ENCODE data around the gene PPFIA2.
"Not testable (repeated sequence)": the region's sequence is repeated elsewhere in the genome, so short reads cannot be mapped to it uniquely, and the experiment has no call there.

The PPFIA2 gene

DNA sequence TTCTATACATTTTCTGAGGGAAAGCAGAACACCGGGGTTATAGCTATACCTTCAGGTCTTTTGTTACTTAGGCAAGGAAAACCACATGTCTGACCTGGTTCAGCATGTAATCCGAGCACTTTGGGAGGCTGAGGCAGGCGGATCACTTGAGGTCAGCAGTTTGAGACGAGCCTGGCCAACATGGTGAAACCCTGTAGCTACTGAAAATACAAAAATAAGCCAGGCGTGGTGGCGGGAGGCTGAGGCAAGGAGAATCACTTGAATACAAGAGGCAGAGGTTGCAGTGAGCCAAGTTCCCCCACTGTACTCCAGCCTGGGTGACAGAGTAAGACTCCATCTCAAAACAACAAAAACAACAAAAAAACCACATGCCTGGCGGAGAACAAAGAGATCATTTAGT, 503.7 kb downstream of the PPFIA2 start:
- DNase-seq = no peak

DNA sequence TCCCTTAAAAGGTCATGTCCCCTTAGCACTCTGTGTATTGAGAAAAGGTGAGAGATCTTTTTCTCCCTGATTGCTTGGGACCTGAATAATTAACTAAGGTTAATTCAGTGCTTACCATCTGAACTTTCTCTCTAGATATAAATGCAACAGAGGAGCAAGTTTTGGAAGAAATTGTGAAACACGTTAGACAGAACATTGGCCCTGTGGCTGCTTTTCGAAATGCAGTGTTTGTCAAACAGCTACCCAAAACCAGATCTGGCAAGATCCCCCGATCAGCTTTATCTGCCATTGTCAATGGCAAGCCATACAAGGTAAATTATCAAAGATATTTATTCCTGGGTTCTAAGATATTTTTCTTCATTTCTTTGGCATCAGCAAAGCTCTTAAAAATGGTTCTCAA, 505.8 kb downstream of the PPFIA2 start:
- no peak for DNase-seq

DNA sequence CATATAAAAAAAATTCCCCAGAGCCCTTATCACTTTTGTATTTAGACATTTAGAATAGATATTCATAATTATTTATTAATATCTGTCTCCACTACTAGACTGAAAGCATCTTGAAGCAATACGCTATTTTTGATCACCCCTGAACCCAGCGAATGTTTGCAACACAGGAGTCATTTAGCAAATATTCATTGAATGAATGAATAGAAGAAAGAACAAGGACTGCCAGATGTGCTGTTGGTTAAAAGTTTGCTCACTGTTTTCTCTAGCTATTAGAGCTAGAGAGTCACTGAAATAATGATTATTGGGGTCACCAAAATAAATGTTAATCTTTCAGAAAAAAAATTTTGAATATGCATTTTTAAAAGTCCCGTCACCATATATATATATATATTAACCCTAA, 506.9 kb downstream of the PPFIA2 start:
- DNase-seq = no peak

DNA sequence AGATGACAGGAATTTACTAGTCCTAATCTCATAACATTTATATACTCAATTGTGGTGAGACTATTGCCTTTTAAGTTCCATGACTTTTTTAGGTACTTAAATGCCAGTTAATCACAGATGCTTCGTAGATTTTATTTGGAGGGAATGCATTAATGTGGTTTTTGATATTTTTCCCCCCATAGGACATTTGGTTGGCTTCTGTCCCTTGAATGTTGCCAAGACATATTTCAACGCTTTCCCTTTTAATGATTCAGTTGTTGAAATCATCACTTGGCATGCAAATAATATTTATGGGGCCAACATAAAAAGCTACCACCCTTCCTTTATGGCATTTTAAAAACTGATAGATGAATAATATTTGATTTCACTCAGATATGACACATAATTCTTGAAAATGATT, 509.2 kb downstream of the PPFIA2 start:
- DNase-seq = no peak

DNA sequence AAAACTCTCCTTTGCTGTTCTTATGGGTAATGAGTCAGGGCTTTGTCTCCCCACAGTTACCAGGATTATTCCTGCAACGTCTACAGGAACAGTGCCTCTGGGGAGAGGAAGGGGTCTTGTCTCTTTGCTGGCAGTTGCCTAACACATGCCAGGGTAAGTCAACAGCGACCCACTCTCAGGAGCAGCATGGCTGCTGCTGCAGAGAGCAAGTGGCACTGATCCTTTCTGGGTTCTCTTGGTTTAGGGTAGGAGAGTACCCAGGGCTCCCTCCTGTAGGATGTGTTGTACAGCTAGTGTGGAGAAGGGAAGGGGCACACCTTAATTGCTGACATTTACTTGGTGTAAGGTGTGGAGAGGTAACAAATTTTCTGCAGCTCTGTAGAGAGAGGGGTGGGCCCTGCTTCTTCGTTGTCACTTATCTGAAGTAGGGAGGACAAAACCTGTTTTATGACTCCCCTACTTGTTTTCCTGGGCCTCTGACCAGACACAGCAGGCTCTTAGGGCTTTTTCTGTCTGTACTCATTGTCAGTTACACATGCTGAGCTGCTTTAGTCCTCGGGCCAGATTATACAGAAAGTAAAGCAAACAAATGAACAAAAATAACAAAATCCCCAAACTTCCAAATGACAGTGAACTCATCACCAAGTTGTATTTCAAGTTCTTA, 513.1 kb downstream of the PPFIA2 start:
- no peak for DNase-seq

DNA sequence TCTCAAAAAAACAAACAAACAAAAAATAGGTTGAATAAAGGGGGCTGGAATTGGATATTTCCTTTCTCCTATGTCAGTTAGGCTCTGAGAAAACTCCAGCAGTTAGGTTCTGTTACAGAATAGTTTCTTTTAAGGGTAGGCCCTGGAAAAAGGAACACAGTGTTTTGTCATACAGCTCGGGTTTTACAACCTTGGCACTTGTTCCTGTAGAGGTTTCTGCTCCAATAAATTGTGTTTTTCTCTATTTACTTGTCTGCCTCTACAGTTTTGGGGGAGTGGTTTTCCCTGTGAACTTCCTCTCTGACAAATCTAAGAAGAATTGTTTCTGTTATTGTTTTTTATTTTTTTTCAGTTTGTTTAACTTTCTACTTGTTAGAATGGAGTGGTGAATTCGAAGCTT, 513.7 kb downstream of the PPFIA2 start:
- DNase-seq = no peak

DNA sequence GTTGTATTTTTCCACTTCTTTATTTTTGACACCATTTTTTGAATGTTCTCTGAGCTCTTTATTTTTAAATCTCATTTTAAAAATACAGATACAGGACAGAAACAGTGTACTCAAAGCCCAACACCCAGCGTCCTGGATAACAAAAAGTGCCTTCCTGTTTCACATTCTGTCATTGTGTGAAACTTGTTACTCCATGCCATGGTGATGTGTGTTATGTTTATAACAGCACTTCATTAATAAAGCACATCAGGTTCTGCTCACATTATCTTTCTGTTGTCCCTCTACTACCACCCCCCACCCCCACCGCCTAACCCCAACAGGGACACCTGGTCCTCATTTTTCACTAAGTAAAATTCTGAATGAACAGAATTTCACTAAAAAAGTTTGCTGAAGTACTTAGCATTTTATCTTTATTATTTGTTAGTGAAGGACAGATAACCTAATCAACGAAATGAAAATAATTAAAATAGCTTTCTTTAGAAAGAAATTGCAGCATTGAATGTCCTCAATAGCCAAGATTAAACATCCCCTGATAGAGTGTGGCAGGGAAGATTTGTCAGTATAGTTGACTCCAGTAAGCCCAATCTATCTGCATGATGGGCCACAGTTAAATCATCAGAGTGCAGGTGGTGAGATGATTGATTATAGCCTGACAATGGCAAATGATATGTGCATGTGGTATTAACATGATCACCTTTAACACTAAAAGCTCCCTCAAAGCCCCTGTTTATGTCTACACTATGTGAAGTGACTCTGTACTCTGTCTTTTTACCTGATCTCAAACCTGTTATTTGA, 527.4 kb downstream of the PPFIA2 start:
- DNase-seq = no peak

DNA sequence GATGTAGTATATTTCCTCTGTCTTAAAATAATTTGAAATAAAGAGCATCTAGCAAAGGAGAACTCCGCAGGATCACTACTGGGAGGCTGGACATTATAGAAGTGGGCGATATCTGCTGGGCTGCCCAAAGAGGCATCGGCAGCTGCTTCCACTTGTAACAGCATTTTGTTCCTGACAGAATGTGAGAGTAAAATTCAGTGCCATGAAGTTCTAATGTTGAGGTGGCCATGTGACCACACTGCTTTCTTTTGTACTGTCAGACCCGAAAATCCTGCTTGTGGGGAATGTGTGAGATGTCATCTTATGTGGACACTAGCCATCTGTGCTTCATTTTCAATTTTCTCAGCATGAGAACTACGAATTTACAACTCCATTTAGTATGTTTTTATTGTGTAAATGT, 529.4 kb downstream of the PPFIA2 start:
- DNase-seq = no peak

DNA sequence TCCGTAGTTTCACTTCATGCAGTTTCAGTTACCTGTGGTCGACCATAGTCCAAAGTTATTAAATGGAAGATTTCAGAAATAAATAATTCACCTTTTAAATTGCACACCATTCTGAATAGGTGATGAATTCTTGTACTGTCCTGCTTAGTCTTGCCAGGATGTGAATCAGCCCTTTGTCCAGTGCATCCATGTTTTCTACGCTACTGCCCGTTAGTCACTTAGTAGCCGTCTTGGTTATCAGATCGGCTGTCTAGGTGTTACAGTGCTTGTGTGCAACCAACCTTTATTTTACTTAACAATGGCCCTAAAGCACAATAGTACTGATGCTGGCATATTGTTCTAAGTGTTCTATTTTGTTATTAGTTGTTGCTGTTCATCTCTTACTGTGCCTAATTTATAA, 534.5 kb downstream of the PPFIA2 start:
- DNase-seq = no peak

DNA sequence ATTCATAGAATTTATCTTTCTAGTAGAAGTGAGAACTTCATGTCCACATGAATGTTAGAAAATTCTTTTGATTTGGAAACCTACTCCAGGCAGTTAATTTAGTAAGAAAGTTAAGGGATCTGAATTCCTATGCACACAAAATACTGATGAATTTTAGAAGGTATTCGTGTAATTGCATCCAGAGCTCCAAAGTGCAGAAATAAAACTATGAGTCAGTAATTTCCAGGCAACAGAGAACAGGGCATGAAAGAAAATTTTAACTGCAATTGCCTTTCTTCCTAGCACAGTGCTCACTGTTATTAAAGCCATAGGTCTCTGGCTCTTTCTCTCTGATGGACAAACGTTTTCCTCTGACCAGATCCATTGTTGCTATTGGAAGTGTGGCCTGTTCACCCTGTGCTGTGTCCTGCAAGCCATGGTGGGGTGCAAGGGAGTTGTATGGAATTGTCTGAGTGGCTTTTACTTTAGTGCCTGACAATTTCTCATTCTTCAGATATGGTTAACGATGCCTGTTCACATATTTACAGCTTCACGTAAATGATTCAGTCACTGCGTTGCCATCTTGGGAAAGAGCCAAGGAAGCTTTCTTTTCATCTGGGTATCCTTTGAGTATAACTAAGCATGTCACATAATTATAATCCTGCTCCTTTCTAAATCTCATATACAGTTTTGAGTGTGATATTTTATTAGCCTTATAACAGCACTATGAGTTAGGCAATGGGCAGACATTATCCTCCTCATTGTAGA, 536.1 kb downstream of the PPFIA2 start:
- DNase-seq = no peak

DNA sequence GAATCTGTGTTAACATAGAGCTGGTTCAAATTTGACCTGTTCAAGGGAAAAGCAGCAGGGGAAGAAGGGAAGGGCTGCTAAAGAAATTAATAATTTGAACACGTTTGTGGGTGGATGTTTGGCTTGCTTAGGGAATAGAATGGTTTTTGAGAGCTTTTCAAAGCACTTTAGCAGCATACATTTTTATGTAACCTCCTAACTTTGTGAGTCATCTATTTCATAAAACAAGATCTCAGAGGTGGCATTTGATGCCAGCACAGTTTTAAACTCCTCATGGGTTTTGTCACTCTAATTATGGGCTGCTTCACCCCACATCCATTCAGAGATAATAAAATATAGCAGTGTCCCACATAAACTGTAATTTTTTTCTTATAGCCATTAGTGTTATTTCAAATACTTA, 537.5 kb downstream of the PPFIA2 start:
- DNase-seq = no peak

DNA sequence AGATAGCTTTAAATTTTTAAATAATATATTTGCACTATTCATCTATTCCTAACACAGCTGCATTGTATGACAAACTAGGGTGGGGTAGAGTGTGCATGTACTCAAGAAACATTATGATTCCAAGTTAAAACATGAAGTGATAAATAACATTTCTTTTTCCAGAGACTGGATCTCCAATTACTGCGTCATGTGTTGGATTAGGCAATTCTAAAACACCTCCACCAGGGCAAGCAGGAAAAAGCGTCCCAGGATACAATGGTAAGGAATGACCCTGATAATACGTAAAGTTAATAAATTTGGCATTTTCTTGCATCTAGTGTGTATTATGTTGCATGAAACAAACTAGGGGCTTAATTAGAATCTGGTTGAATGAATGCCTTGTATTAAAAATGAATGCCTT, 542.4 kb downstream of the PPFIA2 start:
- no peak for DNase-seq

DNA sequence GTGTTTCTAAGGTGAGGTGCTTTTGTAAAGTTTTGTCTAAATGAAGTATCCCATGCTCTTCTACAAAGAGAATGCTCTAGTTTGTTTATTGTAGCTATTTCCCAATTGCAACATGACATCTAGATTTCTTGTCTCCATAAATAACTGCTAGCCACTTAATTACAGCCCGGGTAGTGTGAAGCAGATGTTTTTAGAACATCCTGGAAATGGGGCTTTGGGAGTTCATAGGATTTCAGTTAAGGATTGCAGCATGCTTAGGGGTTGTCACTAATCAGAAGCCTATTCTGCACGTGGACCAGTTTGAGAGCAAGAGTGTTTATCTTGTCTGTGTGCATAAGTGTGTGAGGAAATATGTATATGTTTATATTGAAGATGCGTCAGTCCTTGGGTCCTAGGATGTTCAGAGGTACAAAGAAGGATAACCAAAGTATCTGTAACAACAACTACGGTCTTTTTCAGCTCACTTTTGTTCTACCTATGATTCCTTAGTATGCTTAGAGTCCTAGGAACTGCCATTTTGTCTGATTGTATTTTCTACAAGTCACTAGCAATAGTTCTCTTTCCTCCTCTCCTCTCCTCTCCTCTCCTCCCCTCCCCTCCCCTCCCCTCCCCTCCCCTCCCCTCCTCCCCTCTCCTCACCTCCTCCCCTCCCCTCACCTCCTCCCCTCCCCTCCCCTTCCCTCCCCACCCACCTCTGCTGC, 546.0 kb downstream of the PPFIA2 start:
- DNase-seq = no peak

DNA sequence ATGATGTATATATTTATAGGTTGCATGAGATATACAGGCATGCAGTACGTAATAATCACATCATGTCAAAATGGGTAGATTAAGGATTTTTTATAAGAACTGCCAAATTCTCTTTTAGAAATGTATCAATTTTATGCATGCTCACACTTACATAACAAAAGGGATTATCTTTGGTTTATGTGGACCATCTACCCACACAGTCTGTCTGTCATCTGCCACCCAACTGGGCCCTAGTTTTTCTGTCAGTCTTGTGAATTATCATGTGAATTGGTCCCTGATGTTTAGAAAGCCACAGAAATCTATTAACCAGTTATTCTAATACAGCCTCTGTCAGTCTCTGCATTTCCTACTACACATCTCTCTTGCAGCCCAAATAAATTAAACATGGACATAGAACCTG, 547.8 kb downstream of the PPFIA2 start:
- no peak for DNase-seq

DNA sequence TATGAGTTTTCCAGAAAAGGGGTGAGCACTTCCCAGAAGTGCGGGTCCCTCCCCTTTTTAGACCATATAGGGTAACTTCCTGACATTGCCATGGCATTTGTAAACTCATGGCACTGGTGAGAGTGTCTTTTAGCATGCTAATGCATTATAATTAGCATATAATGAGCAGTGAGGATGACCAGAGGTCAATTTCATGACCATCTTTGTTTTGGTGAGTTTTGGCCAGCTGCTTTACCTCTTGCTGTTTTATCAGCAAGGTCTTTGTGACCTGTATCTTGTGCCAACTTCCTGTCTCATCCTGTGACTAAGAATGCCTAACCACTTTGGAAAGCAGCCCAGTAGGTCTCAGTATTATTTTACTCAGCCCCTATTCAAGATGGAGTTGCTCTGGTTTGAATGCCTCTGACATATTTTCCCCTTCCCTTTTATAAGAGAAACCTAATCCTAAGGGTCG, 549.4 kb downstream of the PPFIA2 start:
- not testable (repeated sequence) for DNase-seq

DNA sequence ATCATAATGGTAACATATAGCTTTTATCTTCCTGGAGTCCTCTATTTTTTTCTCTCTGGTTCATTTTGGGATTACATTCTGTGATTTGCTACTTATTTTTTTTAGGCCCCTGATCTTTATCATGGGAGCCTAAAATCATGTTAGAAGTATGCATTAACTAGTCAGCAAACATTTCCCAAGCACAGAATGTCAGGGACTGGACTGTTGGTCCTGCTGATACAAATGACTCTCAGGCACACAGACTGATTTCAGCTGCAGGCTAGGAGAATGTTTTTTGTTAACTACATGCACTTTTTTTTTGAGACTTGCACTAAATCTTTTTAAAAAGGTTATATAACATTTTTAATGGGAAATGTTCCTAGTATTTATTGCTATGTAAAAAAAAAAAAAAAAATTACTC, 550.1 kb downstream of the PPFIA2 start:
- no peak for DNase-seq

DNA sequence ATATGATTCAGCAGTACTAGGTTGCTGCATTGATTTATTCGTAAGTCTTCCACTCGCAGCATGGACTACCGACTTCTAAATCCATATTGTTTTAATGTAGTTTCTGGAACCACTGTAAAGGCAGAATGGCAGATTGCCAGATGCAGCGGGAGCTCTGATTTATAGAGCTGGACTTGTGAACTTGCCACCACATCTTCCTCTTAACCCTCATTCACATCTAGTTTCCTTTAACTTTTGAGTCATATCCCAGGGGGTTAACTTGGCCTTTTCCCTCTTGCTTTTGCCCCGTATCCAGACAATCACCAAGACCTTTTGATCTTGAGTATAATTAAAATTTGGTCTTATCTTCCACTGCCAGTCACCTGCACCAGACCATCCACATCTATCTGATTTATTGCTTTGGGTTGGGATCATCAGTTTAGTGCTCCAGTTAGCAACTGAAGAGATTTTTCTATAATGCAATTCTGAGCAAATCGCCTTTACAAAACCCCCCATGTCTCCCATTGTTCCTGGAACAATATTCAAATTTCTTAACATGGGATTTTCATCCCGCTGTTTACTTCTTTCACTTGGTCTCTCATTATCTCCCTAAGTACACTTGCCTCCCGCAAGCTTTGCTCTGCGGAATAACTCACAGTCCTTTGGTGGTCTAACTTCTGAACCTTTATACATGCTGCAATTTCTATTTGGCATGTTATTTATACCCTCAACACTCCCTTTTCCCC, 550.8 kb downstream of the PPFIA2 start:
- no peak for DNase-seq
